ENCODE results near the gene MSRB1. TPM values are rescaled to one million over a fixed set of nuclear protein-coding genes. Genes with fewer than 3 reads are reported as not detected.

Gene MSRB1
- total and polyA plus RNA-seq, 7 donors = 17.8 to 136 (median 35.7) TPM

GRCh38 chr16:1990351-1991134 lies 47.5 kb upstream of the MSRB1 start:
- H3K36me3 ChIP-seq = peaks cover 6 to 15% (median 10%) of the 10 kb centered on the region in 4 donors
- no peak for DNase-seq
- H3K27ac ChIP-seq = no peak overlapping the region
- TF ChIP-seq POLR2A (IDR thresholded peaks at IDR 0.05) = peak in 1 of 2 donors; percentile 33
- TF ChIP-seq, protein P1, sequence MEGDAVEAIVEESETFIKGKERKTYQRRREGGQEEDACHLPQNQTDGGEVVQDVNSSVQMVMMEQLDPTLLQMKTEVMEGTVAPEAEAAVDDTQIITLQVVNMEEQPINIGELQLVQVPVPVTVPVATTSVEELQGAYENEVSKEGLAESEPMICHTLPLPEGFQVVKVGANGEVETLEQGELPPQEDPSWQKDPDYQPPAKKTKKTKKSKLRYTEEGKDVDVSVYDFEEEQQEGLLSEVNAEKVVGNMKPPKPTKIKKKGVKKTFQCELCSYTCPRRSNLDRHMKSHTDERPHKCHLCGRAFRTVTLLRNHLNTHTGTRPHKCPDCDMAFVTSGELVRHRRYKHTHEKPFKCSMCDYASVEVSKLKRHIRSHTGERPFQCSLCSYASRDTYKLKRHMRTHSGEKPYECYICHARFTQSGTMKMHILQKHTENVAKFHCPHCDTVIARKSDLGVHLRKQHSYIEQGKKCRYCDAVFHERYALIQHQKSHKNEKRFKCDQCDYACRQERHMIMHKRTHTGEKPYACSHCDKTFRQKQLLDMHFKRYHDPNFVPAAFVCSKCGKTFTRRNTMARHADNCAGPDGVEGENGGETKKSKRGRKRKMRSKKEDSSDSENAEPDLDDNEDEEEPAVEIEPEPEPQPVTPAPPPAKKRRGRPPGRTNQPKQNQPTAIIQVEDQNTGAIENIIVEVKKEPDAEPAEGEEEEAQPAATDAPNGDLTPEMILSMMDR (IDR thresholded peaks at IDR 0.05) = no peak
- H3K4me1 ChIP-seq = peaks cover 0 to 33% (median 28%) of the 10 kb centered on the region in 4 donors
- 2% methylated on average over 50 of the region's 50 CpGs for WGBS, 2 donors
- H3K4me3 ChIP-seq = no peak overlapping the region
- H3K9me3 ChIP-seq = no peaks in the 10 kb centered on the region
- intact Hi-C loops (cut with DNase I) = no loop called here
- H3K27me3 ChIP-seq = peaks cover 37 to 50% (median 49%) of the 10 kb centered on the region in 3 donors

- no peak overlapping the region for H3K27ac ChIP-seq
- peaks cover 37 to 50% (median 49%) of the 10 kb centered on the region in 3 donors for H3K27me3 ChIP-seq
- H3K4me1 ChIP-seq = peaks cover 0 to 39% (median 33%) of the 10 kb centered on the region in 4 donors
- no peak overlapping the region for H3K4me3 ChIP-seq
- H3K36me3 ChIP-seq = peaks cover 6 to 17% (median 10%) of the 10 kb centered on the region in 4 donors
- intact Hi-C loops (cut with DNase I) = no loop called here
- 2 to 3% methylated on average over 25 of the region's 25 CpGs for WGBS, 2 donors
- DNase-seq = no peak
- H3K9me3 ChIP-seq = no peaks in the 10 kb centered on the region
- TF ChIP-seq POLR2A (IDR thresholded peaks at IDR 0.05) (no peak), EP300 (IDR thresholded peaks at IDR 0.05) (no peak), POLR2AphosphoS5 (IDR thresholded peaks at IDR 0.05) (no peak)
- TF ChIP-seq, protein P1 (IDR thresholded peaks at IDR 0.05) = no peak
Observed at GRCh38 chr16:1990101-1990350, 47.0 kb upstream of the MSRB1 start.

DNA sequence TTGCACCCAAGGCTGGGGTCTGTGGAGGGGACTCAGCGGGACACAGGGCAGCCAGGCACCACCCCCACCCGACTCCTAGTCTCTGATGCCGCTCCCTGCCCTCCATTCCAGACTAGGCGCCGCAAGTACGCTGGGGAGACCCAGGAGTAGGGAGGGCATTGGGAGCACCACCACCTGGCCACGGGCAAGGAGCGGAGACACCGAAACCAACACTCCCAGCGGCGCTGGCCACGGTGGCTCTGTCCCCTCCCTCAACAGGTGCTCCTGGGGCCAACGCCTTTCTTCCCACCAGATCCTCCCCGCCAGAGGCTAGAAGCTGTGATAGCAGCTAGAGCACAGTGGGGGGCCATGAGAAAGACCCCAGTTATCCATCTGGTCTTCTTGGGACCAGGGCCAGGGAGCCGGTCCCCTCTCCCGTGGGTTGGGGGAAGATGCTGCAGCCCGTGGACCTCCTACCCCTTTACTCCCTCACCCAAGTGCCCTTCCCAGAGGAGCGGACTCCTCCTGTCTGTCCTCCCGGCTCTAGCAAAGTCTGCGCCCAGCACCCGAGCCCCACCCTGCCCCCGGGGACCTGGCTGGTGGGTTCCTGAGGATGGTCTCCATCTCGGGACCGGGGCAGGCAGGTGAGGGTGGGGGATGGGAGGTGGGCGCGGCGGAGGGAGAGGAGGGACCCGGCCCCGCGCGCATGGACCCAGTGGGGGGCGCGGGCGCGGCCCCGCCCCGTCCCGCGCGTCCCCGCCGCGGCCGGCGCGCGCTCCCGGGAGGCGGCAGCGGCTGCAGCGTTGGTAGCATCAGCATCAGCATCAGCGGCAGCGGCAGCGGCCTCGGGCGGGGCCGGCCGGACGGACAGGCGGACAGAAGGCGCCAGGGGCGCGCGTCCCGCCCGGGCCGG lies 46.5 kb upstream of the MSRB1 start, which contains the start of gene SYNGR3:
Gene SYNGR3 (plus strand): TSS at position 762 of the 892 bp plus-strand sequence. CDS start 133 bp downstream, outside the sequence.
- Histone ChIP-seq H3K4me3 (no peak within 1 kb of the TSS), H3K9me3 (no peaks in the 10 kb centered on the region), H3K27me3 (peaks cover 37 to 50% (median 49%) of the 10 kb centered on the region in 3 donors), H3K4me1 (peaks cover 0 to 44% (median 38%) of the 10 kb centered on the region in 4 donors), H3K27ac (no peak within 1 kb of the TSS), H3K36me3 (peaks cover 6 to 17% (median 10%) of the 10 kb centered on the region in 4 donors)
- intact Hi-C loops (cut with DNase I) = no loop called here
- WGBS, 2 donors = 3 to 8% methylated on average over 67 of the region's 67 CpGs
- TF ChIP-seq POLR2AphosphoS5 (IDR thresholded peaks at IDR 0.05) (no peak), EP300 (IDR thresholded peaks at IDR 0.05) (no peak)
- TF ChIP-seq, protein P1 (IDR thresholded peaks at IDR 0.05) = no peak
- DNase-seq = no peak

GRCh38 chr16:1987198-1987597 lies 44.2 kb upstream of the MSRB1 start:
- TF ChIP-seq POLR2AphosphoS5 (IDR thresholded peaks at IDR 0.05) (no peak), EP300 (IDR thresholded peaks at IDR 0.05) (no peak), POLR2A (IDR thresholded peaks at IDR 0.05) (no peak)
- TF ChIP-seq, protein P1 (IDR thresholded peaks at IDR 0.05) = no peak
- Histone ChIP-seq H3K36me3 (peaks cover 6 to 17% (median 10%) of the 10 kb centered on the region in 4 donors), H3K27ac (no peak overlapping the region), H3K4me1 (peaks cover 0 to 54% (median 41%) of the 10 kb centered on the region in 4 donors), H3K9me3 (no peaks in the 10 kb centered on the region), H3K4me3 (no peak overlapping the region), H3K27me3 (peaks cover 34 to 49% (median 41%) of the 10 kb centered on the region in 3 donors)
- intact Hi-C loops (cut with DNase I) = no loop called here
- no peak for DNase-seq
- WGBS, 2 donors = 94% methylated on average over 10 of the region's 10 CpGs

Measured in sigmoid colon (tissue), 7 donors.